CD4-positive, alpha-beta T cell treated with Interleukin-6 at 100 ng/mL for 8 hours (primary cell): ENCODE data around the gene TRPC6.
"Not testable (repeated sequence)": the region's sequence is repeated elsewhere in the genome, so short reads cannot be mapped to it uniquely, and the experiment has no call there.

Experiments used
- DNase-seq: peaks from one replicate; pipeline ENCODE4 v3.0.0-alpha.2; 2020; ENCODE audit warnings: mixed read lengths, low spot score

The TRPC6 gene

DNA sequence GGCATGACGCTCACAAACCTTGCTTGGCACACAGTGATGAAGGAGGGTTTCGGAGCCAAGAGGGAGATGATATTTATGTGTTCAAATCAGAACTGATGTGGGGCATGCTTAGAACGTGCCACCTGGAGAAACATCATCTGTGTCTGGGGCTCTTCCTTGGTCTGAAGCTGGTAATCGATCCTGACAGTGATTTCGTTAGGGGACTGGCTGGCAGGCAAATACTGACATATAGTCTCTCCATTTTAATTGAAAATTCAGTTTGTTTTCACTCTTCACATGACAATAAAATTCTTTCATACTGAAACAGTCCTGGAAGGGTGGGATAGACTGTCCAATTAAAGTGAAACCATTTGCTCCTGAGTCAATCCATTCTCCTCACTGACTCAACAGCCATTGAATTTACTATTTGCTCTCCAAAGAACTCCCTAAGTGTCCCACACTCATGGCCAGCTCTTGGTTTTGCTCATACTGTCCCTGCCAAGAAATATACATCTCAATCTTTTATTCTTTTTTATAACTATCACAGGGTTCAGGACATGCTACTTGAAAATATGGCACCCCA lies 134.8 kb downstream of the TRPC6 start:
- DNase-seq: no peak

DNA sequence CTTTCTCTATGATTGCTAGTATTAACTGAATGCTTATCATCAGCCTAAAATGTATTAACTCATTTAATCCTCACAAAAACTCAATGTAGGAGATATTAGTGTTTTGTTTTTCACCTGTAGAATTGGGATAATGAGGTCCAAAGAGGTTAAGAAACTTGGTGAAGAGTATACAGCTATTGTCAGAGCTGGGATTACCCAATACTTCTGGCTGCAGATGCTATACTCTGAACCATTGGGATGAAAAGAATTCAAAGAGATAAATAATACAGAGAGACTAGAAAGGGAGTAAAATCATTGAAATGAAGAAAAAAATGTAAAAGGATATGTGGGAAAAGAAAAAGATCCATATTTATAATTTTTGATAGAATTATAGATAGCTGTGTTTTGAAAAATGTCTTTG lies 137.1 kb downstream of the TRPC6 start:
- DNase-seq: no peak

DNA sequence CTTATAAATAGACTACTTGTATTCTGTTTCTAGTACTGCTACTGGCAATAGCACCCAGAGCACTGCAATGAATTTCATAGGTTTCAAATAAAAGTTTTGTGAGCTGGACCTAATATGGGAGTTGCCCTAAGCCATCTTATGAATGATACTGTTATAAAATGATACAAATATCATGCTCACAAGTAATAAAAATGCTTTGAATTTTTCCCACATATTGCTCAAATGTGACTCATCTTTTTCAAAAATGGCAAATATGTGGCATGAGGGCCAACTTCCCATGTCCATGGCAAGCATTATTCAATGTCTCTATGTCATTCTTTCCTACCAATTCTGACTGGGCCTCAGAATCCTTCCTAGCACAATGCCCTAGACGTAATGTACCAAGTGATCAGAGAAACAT lies 137.6 kb downstream of the TRPC6 start:
- DNase-seq: no peak

DNA sequence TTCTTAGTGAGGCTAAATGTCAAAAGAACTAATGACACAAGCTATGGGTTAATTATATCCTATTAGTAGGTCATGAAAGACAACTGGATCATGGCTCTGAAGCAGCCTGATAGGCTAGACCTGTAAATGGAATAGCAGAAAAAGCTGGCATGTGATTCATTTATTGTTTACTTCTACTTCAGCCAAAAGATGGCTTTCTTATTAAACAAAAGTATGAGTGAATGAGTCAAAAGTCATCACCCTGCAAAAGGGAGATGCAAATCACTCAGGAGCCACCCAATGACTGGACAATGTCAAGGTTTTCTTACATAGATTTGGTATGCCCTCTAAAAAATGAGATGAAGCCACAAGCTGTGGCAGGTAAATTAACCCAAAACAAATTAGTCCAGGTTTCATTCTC lies 138.0 kb downstream of the TRPC6 start:
- DNase-seq: no peak

GRCh38 chr11:101444851-101445250 lies 139.0 kb downstream of the TRPC6 start:
- no peak for DNase-seq

- no peak for DNase-seq
These were observed 139.6 kb downstream of the TRPC6 start for GRCh38 chr11:101444164-101444563.

- DNase-seq: no peak
These were observed 140.8 kb downstream of the TRPC6 start for GRCh38 chr11:101442936-101443521.

- no peak for DNase-seq
These were observed 141.6 kb downstream of the TRPC6 start for GRCh38 chr11:101442171-101442570.

- DNase-seq: no peak
These were observed 142.1 kb downstream of the TRPC6 start for GRCh38 chr11:101441747-101442146.

DNA sequence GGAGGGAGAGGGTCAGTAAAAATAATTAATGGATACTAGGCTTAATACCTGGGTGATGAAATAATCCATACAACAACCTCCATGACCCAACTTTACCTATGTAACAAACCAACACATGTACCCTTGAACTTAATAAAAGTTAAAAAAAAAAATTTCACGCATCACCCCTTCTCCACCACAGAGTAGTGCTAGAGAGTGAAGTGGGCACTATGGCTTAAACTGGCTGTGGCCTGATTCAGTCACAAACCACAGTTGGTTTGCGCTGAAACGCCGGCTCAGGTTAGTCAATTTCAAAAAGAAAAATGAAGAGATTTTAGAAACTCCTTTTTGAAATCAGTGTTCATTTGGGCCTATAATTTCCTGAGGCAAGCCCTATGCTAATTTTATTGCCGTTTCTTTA lies 144.3 kb downstream of the TRPC6 start:
- DNase-seq: no peak

GRCh38 chr11:101438708-101439107 lies 145.1 kb downstream of the TRPC6 start:
- DNase-seq: not testable (repeated sequence)

DNA sequence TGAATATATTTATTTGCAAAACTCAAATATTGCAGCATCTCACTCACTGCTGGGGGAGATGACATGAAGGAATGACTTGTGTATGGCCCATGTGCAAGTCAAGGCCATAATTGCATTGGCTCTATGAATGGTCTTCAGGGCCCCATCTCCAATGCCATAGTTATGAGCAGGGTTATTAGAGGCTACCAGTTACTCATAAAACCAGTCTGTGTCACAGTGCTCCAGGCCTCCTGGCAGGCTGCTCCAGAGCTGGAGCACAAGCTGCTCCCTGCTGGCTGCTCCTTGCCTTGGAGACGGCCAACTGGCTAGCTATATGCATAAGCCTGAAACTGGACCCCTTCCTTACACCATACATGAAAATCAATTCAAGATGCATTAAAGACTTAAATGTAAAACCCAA lies 145.7 kb downstream of the TRPC6 start:
- DNase-seq: no peak

GRCh38 chr11:101436511-101437142 lies 147.2 kb downstream of the TRPC6 start:
- no peak for DNase-seq

- no peak for DNase-seq
These were observed 148.3 kb downstream of the TRPC6 start for GRCh38 chr11:101435408-101435973.

GRCh38 chr11:101434026-101434643 lies 149.7 kb downstream of the TRPC6 start:
- DNase-seq: no peak

GRCh38 chr11:101433151-101433550 lies 150.7 kb downstream of the TRPC6 start:
- no peak for DNase-seq

GRCh38 chr11:101429703-101430540 lies 153.9 kb downstream of the TRPC6 start:
- no peak for DNase-seq

DNA sequence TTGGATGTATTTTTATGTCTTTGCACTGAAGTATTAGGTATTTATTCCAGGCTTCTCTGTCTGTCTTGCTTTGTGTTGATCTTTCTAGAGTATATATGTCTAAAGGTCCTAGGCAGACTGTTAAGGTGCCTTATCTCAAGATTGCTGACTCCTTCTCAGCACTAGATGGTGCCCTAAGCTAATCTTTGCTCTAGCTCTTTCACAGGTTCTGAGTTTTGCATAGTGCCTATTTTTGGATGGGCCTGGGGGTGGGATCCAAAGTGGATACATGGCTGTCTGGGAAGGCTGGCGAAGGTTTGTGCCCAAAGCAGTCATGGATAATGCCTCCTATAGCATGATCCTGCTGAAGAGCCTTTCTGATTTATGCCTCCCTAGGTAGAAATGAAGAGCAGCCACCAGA lies 154.9 kb downstream of the TRPC6 start:
- DNase-seq: no peak

DNA sequence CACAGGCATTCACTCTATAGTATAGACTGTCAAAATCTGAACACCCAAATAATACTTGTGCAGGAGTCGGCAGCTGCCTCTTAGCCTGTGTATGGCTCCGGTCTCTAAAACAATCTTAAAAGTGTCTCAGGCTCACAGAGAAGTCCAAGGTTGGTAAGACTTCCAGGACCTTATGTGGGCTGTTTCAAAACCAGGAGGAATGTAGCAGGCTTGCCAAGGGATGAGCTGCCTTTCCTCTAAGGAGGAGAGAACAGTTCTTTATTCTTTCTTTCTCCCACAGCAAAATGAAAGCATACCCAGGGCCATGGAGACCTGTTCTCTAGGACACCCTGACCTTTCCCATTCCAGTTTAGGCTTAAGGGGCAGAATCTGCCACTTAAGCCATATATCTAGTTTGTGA lies 176.5 kb downstream of the TRPC6 start:
- no peak for DNase-seq
